Aorta (tissue), 5 donors: Measurements from ENCODE around the gene NLRP5. TPM values are rescaled to one million over a fixed set of nuclear protein-coding genes. Genes with fewer than 3 reads are reported as not detected.
A peak's percentile ranks its signal among the peaks of the same experiment; 100 is the strongest.

Experiments
- ATAC-seq: fragments of 200-7000 bp; cut with Tn5 transposase; one replicate; pipeline ENCODE4 v1.9.1; 2022; ENCODE audit warnings: moderate library complexity; ENCODE audit not compliant: low FRiP score
- DNase-seq, 2 donors: peaks; one replicate each; pipeline ENCODE4 v3.0.0-alpha.2; 2020
- H3K27ac ChIP-seq, 2 donors: one replicate each; pipeline ENCODE4 v1.5.1; 2013; ENCODE audit warnings: low read length in 2 of 2, mild to moderate bottlenecking in 2 of 2, moderate library complexity in 2 of 2, control low read depth in 1 of 2, inconsistent platforms in 1 of 2, low read depth in 1 of 2
- H3K27me3 ChIP-seq, 2 donors: one replicate each; pipeline ENCODE4 v1.6.1; 2013; ENCODE audit warnings: control low read depth in 1 of 2, low read length in 1 of 2, mild to moderate bottlenecking in 1 of 2, moderate library complexity in 1 of 2; ENCODE audit not compliant: insufficient read depth in 2 of 2, control insufficient read depth in 1 of 2
- H3K36me3 ChIP-seq, 2 donors: one replicate each; pipeline ENCODE4 v1.6.1; 2013; ENCODE audit warnings: control low read depth in 1 of 2, low read length in 1 of 2, mild to moderate bottlenecking in 1 of 2; ENCODE audit not compliant: insufficient read depth in 2 of 2, control insufficient read depth in 1 of 2
- H3K4me1 ChIP-seq, 2 donors: one replicate each; pipeline ENCODE4 v1.6.1; 2013; ENCODE audit warnings: low read length in 2 of 2, control low read depth in 1 of 2, mild to moderate bottlenecking in 1 of 2, moderate library complexity in 1 of 2; ENCODE audit not compliant: insufficient read depth in 2 of 2, control insufficient read depth in 1 of 2
- H3K4me3 ChIP-seq, 2 donors: one replicate each; pipeline ENCODE4 v1.5.1; 2013; ENCODE audit warnings: low read length in 2 of 2, control low read depth in 1 of 2, mild to moderate bottlenecking in 1 of 2
- H3K9me3 ChIP-seq: one replicate; pipeline ENCODE4 v1.6.1; 2013; ENCODE audit warnings: mild to moderate bottlenecking, low read length; ENCODE audit not compliant: control insufficient read depth
- WGBS, 2 donors: extraction: QIAGEN DNeasy Blood & Tissue Kit; methylation state at CpG; one replicate each; pipeline ENCODE4 v1.1.7; 2013; 5-methylcytosine and 5-hydroxymethylcytosine counted together
- intact Hi-C, 2 donors: fragments of 100-400 bp; cut with DNase I; formaldehyde crosslinking; loops; one replicate each; pipeline versions ENCODE4 v1.14.2 to v1.15.0; 2022
- polyA plus RNA-seq, 2 donors: library from polyadenylated mRNA; stranded (reverse); fragments of 200-250 nt; gene quantifications; one replicate each; pipeline ENCODE4 v1.2.3, GENCODE V29; 2013
- total RNA-seq, 2 donors: library from RNA; stranded (reverse); fragmentation: NEBNext Ultra II Directional; extraction: Animal tissue kit (Norgen Biotek cat#: 25700); gene quantifications; one replicate each; pipeline ENCODE4 v1.2.1, GENCODE V29; 2021
- donor health status: healthy with polysubstance abuse.
- donor health status: Bipolar disorder and iron deficiency.
- donor health status: DM: no; HTN: no; CAD: no.
- donor health status: DM: no; HTN: no; CAD: no.
- donor health status: DM: yes; HTN: yes; CAD: no.

NLRP5 gene
- total and polyA plus RNA-seq, 4 donors: not detected

DNA sequence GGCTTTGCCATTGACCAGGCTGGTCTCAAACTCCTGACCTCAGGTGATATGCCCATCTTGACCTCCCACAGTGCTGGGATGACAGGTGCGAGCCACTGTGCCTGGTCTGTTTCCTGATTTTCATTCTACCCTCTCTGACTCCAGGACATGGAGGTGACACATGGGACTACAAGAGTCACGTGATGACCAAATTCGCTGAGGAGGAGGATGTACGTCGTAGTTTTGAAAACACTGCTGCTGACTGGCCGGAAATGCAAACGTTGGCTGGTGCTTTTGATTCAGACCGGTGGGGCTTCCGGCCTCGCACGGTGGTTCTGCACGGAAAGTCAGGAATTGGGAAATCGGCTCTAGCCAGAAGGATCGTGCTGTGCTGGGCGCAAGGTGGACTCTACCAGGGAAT lies 40.2 kb downstream of the NLRP5 start:
- H3K4me1 ChIP-seq: no peaks in the 10 kb centered on the region
- no peak for ATAC-seq
- H3K27me3 ChIP-seq: no peaks in the 10 kb centered on the region
- intact Hi-C loops: no loop called here
- H3K27ac ChIP-seq: no peak overlapping the region
- H3K4me3 ChIP-seq: no peak overlapping the region
- no peak for DNase-seq
- no peaks in the 10 kb centered on the region for H3K9me3 ChIP-seq
- WGBS, 2 donors: 90 to 91% methylated on average over 15 of the region's 15 CpGs
- H3K36me3 ChIP-seq: no peaks in the 10 kb centered on the region

DNA sequence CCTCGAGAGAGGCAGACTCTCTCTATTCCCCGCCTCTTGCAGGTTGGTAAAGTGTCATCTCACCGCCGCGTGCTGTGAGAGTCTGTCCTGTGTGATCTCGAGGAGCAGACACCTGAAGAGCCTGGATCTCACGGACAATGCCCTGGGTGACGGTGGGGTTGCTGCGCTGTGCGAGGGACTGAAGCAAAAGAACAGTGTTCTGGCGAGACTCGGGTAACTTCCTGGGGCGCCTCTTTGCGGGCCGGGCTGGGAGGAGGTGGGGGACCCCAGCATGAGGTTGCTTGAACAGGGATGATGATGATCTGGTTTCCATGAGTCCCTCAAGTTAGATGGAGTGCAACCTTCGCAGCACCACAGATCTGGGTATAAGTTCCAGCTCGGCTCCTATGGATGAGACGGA lies 67.0 kb downstream of the NLRP5 start:
- ATAC-seq: no peak
- 85 to 86% methylated on average over 18 of the region's 18 CpGs for WGBS, 2 donors
- Histone ChIP-seq H3K4me1 (no peaks in the 10 kb centered on the region), H3K4me3 (no peak overlapping the region), H3K36me3 (no peaks in the 10 kb centered on the region), H3K9me3 (peaks cover 3% of the 10 kb centered on the region), H3K27ac (no peak overlapping the region), H3K27me3 (peaks cover 0 to 3% of the 10 kb centered on the region in 2 donors)
- no peak for DNase-seq
- intact Hi-C loops: no loop called here

DNA sequence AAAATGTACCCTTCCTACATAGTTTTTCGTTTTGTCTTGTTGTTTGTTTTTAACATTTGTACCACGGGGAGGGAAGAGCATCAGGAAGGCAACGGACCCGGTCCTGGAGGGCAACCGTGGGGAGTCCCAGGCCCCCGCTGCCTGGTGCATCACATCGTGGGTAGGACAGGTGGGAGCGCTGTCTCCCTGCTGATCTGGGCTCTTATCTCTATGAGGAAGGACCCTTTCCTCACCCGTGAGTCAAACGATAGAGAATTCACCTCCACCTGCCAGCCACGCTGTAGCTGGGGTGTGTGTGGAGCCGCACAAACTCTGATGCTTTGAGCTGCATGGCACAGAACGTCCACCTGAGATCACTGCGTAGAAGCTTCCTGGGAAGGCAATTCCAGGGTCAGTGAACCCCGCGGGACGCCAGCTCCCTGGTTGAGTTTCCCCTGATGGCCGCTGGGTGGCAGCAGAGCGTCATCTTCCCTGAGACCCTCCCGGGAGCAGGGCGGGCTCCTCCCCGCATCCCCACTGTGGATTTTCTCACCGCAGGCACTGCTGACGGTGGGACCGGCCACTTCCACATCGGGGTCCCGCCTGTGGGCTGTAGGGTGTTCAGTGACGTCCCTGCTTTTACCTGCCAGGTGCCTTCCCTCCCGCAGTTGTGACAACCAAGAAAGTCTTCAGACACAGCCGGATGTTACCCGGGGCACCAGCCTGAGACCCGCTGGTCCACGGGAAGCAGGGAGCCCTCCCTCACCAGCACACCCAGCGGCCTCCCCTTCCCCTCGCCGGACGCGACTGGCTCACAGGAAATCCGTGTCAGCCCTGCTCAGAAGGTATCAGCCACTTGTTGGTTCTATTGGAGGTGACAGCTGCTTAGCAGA lies 79.8 kb downstream of the NLRP5 start:
- DNase-seq (peak; percentile 71 to 90), ATAC-seq (peak; percentile 74)
- no peaks in the 10 kb centered on the region for H3K27me3 ChIP-seq
- no peak overlapping the region for H3K27ac ChIP-seq
- no peak overlapping the region for H3K4me3 ChIP-seq
- peaks cover 2% of the 10 kb centered on the region for H3K9me3 ChIP-seq
- no peaks in the 10 kb centered on the region for H3K4me1 ChIP-seq
- WGBS, 2 donors: 3 to 4% methylated on average over 39 of the region's 39 CpGs
- intact Hi-C loops: no loop called here
- no peaks in the 10 kb centered on the region for H3K36me3 ChIP-seq

DNA sequence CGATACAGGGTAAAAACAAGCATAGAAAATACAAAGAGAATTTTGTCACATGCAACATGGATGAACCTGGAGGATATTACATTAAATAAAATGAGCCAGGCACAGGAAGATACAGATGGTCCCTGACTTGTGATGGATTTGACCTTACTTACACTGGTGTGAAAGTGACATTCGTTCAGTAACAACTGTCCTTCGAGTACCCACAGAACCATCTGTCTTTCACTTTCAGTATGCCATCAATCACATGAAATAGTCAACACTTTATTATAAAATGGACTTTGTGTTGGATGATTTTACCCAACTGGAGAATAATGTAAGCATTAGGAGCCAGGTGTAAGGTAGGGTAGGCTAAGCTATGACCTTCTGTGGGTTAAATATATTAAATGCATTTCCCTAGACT lies 83.1 kb downstream of the NLRP5 start:
- intact Hi-C loops: no loop called here
- ATAC-seq: no peak

DNA sequence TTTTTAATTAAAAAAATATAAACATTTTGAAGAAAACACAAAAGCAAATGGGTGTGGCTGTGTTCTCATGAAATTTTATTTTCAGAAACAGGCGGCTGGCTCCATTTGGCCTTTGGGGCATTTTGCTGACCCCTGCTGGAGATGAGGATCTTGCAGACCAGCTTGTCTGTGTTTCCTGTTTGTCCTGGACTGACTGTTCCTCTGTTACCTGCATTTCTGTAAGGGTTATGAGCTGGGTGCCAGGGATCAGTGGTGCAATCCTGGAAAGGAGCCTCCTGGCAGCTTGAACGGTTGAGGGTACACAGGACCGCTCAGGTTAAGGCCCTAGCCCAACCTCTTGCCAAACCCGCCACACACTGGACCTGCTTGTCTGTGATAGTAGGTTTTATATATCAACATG lies 84.6 kb downstream of the NLRP5 start:
- WGBS, 2 donors: 65 to 68% methylated on average over 4 of the region's 4 CpGs
- ATAC-seq (no peak), DNase-seq (no peak)
- Histone ChIP-seq H3K4me3 (no peak overlapping the region), H3K4me1 (no peaks in the 10 kb centered on the region), H3K9me3 (no peaks in the 10 kb centered on the region), H3K27ac (no peak overlapping the region), H3K36me3 (no peaks in the 10 kb centered on the region), H3K27me3 (no peaks in the 10 kb centered on the region)
- intact Hi-C loops: no loop called here

More for the DNA sequence above, 83.1 kb downstream of the NLRP5 start:
- Histone ChIP-seq H3K27me3 (no peaks in the 10 kb centered on the region), H3K9me3 (no peaks in the 10 kb centered on the region), H3K27ac (no peak overlapping the region), H3K4me3 (no peak overlapping the region), H3K4me1 (no peaks in the 10 kb centered on the region), H3K36me3 (no peaks in the 10 kb centered on the region)
- WGBS, 2 donors: 41 to 62% methylated on average over 3 of the region's 3 CpGs
- no peak for DNase-seq

DNA sequence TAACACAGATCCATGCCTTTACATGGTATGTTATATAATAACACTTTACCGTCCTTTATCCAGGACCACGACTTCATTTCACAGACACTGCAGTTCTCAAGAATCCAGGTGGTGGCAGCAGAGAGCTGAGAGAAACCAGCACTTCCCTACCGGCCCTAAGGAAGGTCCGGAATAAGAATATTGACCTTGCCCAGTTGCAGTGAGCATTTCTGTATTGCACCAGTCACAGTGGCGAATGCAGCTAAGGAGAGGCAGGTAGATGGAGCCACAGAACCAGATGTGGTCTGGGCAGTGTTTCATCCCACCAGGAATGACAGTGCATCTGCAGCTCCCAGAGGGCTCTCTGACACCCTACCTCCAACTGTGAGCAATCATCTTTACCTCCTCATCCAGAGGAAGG lies 89.9 kb downstream of the NLRP5 start:
- ATAC-seq (no peak), DNase-seq (no peak)
- 3 to 5% methylated on average over 5 of the region's 5 CpGs for WGBS, 2 donors
- Histone ChIP-seq H3K36me3 (no peaks in the 10 kb centered on the region), H3K9me3 (no peaks in the 10 kb centered on the region), H3K4me1 (no peaks in the 10 kb centered on the region), H3K27ac (no peak overlapping the region), H3K27me3 (no peaks in the 10 kb centered on the region), H3K4me3 (no peak overlapping the region)
- intact Hi-C loops: loop anchor here (2.0 to 5.0 kb wide), 3 partner anchors 96 to 276 kb away; no protein-coding TSS in a partner anchor

DNA sequence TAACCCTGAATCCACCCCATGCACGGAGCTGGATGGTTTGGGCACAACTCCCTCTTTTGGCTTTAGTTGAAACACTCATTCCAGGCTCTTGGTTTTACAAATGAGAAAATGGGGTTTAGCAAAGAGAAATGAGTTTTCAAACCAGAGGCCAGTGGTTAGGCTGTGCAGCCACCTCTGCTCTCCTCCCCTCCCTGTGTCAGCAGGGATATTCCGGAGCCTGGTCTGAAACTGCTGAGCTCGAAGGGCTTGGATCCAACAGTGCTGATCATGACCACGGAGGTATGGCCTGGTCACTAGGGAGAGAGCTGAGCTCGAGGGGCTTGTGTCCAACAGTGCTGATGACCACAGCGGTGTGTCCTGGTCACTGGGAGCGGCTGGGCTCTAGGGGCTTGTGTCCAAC lies 93.0 kb downstream of the NLRP5 start:
- Histone ChIP-seq H3K4me3 (no peak overlapping the region), H3K9me3 (no peaks in the 10 kb centered on the region), H3K4me1 (no peaks in the 10 kb centered on the region), H3K27ac (no peak overlapping the region), H3K27me3 (no peaks in the 10 kb centered on the region), H3K36me3 (no peaks in the 10 kb centered on the region)
- intact Hi-C loops: loop anchor here in 1 of 2 donors (5.0 kb wide), 2 partner anchors 93 to 273 kb away; no protein-coding TSS in a partner anchor
- DNase-seq: no peak
- no peak for ATAC-seq
- 48 to 53% methylated on average over 6 to 7 of the region's 7 CpGs for WGBS, 2 donors

DNA sequence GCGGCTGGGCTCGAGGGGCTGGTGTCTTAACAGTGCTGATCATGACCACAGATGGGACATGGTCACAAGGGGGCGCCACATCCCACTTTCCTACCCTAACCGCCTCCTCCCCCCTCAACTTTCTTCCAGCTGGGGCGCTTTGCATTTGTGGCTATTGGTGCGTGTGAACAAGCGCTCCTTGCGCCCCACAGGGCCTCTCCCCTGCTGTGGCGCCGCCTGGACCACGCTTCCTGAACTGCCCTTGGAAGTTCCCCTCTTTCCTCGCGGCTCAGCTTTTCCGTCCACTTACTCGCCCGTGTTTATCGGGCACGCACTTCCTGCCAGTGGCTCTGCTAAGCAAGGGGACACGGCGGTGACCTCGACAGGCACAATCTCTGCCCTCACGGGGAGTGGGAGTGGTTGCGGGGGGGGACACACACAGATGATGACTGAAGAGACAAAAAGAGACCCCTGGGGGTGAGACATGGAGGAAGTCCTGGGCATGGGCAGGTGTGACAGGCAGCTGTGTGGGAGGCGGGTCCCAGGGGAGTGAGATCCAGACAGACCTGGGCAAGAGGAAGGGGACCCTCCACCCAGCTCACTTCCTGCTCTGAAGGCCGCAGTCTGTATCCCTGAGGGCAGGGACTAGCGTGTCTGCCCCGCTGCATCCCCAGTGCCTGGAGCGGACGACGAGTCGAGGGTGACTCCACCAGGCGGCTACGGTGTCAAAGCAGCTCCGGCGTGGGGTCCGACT lies 94.3 kb downstream of the NLRP5 start:
- DNase-seq (peak; percentile 85 to 93), ATAC-seq (peak; percentile 76)
- H3K27me3 ChIP-seq: no peaks in the 10 kb centered on the region
- intact Hi-C loops: no loop called here
- no peak overlapping the region for H3K27ac ChIP-seq
- peaks cover 0 to 2% of the 10 kb centered on the region in 2 donors for H3K36me3 ChIP-seq
- no peaks in the 10 kb centered on the region for H3K4me1 ChIP-seq
- H3K9me3 ChIP-seq: no peaks in the 10 kb centered on the region
- 3 to 6% methylated on average over 36 of the region's 36 CpGs for WGBS, 2 donors
- H3K4me3 ChIP-seq: no peak overlapping the region
